ENCODE results near the gene GRIK3.

Gene GRIK3

DNA sequence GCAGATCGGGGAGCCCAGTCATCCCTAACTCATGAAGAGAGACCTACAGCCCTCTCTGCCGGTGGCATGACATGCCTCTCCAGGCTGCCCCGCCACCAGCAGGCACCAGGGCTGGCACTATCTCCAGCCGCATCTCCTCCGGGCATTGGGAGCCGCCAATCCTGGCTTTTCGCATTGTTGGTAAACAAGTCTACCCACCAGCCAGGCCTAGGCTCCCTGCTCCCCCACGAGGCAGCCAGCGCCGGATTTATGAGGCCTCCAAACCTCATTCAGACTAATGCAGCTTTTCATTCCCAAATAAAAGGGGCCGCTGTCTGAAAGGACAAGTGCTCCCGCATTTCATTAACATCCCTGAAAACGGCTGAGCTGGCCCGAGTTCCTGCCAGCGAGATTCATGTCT, 3.4 kb upstream of the GRIK3 start:
- no peak for TF ChIP-seq ZFX (IDR thresholded peaks at IDR 0.05)
- TF ChIP-seq, protein P1, sequence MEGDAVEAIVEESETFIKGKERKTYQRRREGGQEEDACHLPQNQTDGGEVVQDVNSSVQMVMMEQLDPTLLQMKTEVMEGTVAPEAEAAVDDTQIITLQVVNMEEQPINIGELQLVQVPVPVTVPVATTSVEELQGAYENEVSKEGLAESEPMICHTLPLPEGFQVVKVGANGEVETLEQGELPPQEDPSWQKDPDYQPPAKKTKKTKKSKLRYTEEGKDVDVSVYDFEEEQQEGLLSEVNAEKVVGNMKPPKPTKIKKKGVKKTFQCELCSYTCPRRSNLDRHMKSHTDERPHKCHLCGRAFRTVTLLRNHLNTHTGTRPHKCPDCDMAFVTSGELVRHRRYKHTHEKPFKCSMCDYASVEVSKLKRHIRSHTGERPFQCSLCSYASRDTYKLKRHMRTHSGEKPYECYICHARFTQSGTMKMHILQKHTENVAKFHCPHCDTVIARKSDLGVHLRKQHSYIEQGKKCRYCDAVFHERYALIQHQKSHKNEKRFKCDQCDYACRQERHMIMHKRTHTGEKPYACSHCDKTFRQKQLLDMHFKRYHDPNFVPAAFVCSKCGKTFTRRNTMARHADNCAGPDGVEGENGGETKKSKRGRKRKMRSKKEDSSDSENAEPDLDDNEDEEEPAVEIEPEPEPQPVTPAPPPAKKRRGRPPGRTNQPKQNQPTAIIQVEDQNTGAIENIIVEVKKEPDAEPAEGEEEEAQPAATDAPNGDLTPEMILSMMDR (conservative IDR thresholded peaks at IDR 0.05) = no peak
- H3K27ac ChIP-seq = no peak overlapping the region

DNA sequence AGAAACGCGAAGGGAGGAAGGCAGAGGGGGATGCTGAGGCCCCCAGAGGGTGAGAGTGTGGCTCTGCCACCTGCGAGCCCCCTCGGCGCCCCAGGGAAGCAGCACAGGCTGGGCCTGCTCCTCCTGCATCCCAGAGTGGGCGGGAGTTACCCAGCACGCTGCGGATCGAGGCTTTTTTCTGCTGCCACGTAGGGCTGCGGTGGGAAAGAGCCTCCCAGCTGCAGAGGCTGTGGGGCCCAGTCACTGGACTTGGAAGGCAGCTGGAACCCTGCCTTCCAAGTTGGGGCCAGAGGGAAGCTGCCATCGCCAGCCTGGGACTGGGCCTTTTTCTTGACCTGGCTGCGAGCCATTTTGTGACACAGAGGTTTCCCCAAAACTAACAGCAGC, 2.3 kb upstream of the GRIK3 start:
- no peak overlapping the region for H3K27ac ChIP-seq
- TF ChIP-seq ZFX (IDR thresholded peaks at IDR 0.05) = no peak
- TF ChIP-seq, protein P1 (conservative IDR thresholded peaks at IDR 0.05) = no peak

DNA sequence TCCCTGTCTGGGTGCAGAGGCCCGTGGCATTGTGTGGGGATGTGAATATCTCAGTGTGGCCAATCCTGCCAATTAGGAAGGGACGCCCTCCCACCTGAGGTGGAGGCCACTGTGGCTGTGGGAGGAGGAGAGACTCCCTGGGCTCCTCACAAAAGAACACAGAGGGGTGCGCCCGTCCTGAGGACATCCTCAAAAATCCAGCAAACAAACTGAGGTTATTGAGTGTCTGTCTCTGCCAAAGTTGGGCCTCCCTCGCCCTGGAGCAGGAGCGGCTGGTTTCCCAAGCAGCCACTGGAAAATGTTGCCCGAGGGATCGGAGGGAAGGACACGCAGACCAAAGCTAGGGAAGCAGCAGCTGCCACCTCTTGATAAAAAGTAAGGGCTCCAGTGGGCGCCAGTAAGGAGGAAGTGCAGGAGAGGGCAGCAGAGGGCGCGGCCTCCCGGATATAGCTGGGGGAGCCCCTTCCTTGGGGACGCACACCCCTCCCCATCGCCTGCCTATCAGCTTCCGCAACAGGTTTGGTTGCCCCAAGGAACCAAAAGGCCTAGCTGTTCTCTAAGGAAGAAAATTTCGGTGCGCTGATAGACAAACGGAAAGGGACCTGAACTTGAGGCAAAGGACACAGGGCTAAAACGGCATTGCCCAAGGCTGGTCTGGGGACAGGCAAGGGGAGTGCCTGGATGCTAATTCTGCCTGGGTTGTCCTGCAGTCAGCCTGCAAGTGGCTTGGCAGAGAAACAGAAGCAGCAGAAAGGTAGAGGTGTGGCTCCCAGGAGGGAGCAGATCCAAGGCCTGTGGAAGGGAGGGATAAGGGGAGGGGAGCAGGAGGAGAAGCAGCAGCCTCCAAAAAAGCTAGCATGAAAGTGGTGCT, 1.7 kb upstream of the GRIK3 start:
- no peak overlapping the region for H3K27ac ChIP-seq
- TF ChIP-seq, protein P1 (conservative IDR thresholded peaks at IDR 0.05) = no peak
- no peak for TF ChIP-seq ZFX (IDR thresholded peaks at IDR 0.05)

DNA sequence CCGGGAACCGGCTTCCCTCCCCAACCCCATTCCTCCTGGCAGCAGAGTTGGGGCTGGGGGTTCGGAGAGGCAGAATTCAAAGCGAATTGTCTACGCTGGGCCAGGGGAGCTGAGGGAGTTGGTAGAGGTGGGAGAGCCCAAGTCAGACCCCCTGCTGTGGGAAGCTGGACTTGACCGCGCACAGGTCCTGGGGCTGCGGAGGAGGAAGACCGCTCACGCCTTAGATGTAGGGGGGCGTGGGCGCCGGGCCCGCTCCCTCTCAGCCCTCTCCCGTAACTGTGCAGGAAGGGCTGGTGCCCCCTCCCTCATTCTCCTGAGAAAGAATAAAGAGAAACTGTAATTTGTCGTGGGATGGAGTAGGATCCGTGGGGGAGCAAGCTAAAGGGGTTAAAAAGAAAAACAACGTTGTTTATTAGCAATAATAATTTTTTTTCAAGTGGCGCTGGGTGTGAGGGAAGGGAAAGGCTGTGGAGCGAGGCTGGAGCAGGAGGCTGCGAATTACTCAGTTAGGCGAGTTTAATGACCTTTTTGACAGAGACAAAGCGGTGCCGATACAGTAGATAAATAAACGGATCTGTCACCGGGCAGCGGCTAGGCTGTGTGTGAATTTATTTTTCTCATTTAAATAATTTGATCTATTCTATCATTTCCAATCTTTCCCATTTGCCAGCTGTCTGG, 838 bp upstream of the GRIK3 start:
- no peak overlapping the region for H3K27ac ChIP-seq
- TF ChIP-seq, protein P1 (conservative IDR thresholded peaks at IDR 0.05) = no peak
- no peak for TF ChIP-seq ZFX (IDR thresholded peaks at IDR 0.05)

DNA sequence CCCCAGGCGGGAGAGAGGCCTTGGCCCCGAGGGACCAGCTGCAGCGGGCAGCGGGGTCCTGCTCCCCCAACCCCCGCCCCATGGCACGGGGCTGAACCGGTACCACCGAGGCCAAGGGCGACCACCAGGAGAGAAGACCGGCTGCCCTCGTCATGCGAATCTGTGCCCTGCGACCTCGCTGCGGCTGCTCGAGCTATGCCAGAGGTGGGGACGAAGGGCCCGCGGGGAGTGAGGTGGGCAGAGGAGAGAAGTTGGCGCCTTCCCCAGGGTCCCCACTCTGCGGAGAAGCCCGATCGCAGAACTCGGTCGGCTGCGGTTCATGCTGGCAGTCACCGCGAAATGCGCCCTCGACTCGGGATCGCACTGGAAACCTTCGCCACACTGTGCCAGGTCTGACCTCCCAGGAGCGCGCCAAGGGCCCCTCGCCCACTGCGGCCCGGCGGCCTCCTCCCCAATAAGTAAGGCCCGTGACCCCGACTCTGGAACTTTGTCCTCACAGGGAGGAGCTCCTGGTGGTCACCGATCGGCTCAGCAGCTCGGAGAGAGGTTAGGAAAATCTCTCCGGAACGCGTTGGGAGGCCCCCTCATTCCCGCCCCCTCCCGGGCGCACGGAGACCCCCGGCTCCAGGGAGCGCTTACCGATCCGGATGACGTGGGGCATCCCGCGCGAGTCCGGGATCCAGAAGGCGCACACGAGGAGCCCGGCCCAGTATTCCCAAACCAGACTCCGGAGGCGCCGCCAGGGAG, 787 bp downstream of the GRIK3 start:
- TF ChIP-seq, protein P1 (conservative IDR thresholded peaks at IDR 0.05) = no peak
- no peak for TF ChIP-seq ZFX (IDR thresholded peaks at IDR 0.05)
- H3K27ac ChIP-seq = no peak overlapping the region

DNA sequence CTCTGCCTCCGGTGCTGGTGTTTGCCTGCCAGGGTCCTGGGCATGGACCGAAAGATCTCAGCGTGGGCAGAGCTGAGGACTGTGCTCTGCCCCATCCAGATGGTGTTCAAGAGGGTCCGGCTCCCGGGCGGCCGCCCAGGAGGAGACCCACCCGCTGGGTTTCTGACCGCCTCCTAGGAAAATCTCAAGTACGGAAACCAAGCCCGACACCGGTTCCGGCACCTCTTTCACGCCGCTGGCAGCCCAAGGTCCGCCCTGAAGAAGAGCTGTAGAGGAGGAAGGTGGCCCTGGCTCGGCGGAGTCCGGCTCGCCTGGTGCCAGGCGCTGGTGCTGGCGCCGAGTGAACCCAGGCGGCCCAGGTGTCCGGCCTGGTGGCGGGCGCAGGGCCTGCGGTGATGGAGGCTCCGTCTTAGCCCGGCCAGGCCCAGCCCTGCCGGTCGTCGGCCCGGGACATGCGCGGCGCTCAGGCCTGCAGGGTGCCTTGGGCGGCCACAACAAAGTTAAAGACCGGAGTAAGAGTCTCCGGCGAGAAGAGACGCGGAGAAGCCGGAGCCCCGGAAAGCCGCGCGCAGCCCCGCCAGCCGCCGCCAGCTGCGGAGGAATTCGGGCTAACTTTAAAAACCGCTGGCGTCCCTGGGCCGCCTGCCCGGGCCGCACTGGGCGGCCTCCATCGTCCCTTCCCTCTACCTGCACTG, 1.5 kb downstream of the GRIK3 start:
- H3K27ac ChIP-seq = no peak overlapping the region
- TF ChIP-seq ZFX (IDR thresholded peaks at IDR 0.05) = no peak
- TF ChIP-seq, protein P1 (conservative IDR thresholded peaks at IDR 0.05) = no peak
